HEK293 (cell line): ENCODE measurements around the gene SMIM5.

ENCODE experiments used
- CTCF ChIP-seq: fragments of 450-650 bp; formaldehyde crosslinking; IDR thresholded peaks from 2 replicates; pipeline ENCODE4 v1.5.1; 2016; ENCODE audit warnings: missing biosample characterization, missing genetic modification characterization
- GFI1B ChIP-seq: fragments of 450-650 bp; formaldehyde crosslinking; IDR thresholded peaks from 2 replicates; pipeline ENCODE4 v1.5.1; 2016; ENCODE audit warnings: missing biosample characterization, missing genetic modification characterization
- KLF9 ChIP-seq: fragments of 450-650 bp; formaldehyde crosslinking; IDR thresholded peaks from 2 replicates; pipeline ENCODE4 v1.5.1; 2016; ENCODE audit warnings: missing biosample characterization, missing genetic modification characterization, low read depth
- MYNN ChIP-seq: fragments of 450-650 bp; formaldehyde crosslinking; IDR thresholded peaks from 2 replicates; pipeline ENCODE4 v1.5.1; 2016; ENCODE audit warnings: missing biosample characterization, missing genetic modification characterization, borderline replicate concordance
- ZBTB11 ChIP-seq: fragments of 450-650 bp; formaldehyde crosslinking; conservative IDR thresholded peaks from 2 replicates; pipeline ENCODE4 v1.5.1; 2016; ENCODE audit warnings: low read depth, missing biosample characterization, missing genetic modification characterization
- ZNF214 ChIP-seq: fragments of 450-650 bp; formaldehyde crosslinking; IDR thresholded peaks from 2 replicates; pipeline ENCODE4 v1.5.1; 2017; ENCODE audit warnings: missing biosample characterization, mild to moderate bottlenecking, missing genetic modification characterization, borderline replicate concordance
- ZNF239 ChIP-seq: fragments of 450-650 bp; formaldehyde crosslinking; IDR thresholded peaks from 2 replicates; pipeline ENCODE4 v1.5.1; 2016; ENCODE audit warnings: missing biosample characterization, missing genetic modification characterization
- ZNF639 ChIP-seq: fragments of 450-650 bp; formaldehyde crosslinking; IDR thresholded peaks from 2 replicates; pipeline ENCODE4 v1.5.1; 2016; ENCODE audit warnings: missing biosample characterization, missing genetic modification characterization
- ZNF660 ChIP-seq: fragments of 450-650 bp; IDR thresholded peaks from 2 replicates; pipeline ENCODE4 v1.5.1; 2018; ENCODE audit warnings: missing biosample characterization, mild to moderate bottlenecking, missing genetic modification characterization
- ZSCAN30 ChIP-seq: fragments of 450-650 bp; IDR thresholded peaks from 2 replicates; pipeline ENCODE4 v1.5.1; 2018; ENCODE audit warnings: missing biosample characterization, mild to moderate bottlenecking, missing genetic modification characterization, moderate library complexity

GRCh38 chr17:75584849-75585175, 48.4 kb upstream of the SMIM5 start:
- no peak for TF ChIP-seq CTCF (tag by site-specific recombination)
- no peak for TF ChIP-seq ZNF214 (tag by site-specific recombination)
- TF ChIP-seq ZNF660, result no peak
- no peak for TF ChIP-seq ZBTB11 (tag by site-specific recombination)
- no peak for TF ChIP-seq GFI1B (tag by site-specific recombination)
- no peak for TF ChIP-seq ZNF639 (tag by site-specific recombination)
- TF ChIP-seq KLF9, result no peak
- no peak for TF ChIP-seq ZSCAN30 (tag by site-specific recombination)
- no peak for TF ChIP-seq MYNN
- no peak for TF ChIP-seq ZNF239 (tag by site-specific recombination)
